ENCODE measurements around the gene PPHLN1. TPM values are rescaled to one million over a fixed set of nuclear protein-coding genes. Genes with fewer than 3 reads are reported as not detected.
"Not testable (repeated sequence)": the region's sequence is repeated elsewhere in the genome, so short reads cannot be mapped to it uniquely, and the experiment has no call there.

The PPHLN1 gene
- polyA plus RNA-seq, 3 donors, result 62.3 to 75.1 (median 73.9) TPM

- no peak for DNase-seq (ENCODE audit: low read depth in 3 of 3, low spot score in 2 of 3)
Measured at GRCh38 chr12:42364692-42365091, 38.7 kb downstream of the PPHLN1 start.

GRCh38 chr12:42365486-42365885 lies 39.5 kb downstream of the PPHLN1 start:
- no peak for DNase-seq (ENCODE audit: low read depth in 3 of 3, low spot score in 2 of 3)

- no peak for DNase-seq (ENCODE audit: low read depth in 3 of 3, low spot score in 2 of 3)
Measured at GRCh38 chr12:42370013-42370412, 44.0 kb downstream of the PPHLN1 start.

- peak in 1 of 3 donors; percentile 8 for DNase-seq (ENCODE audit: low read depth in 3 of 3, low spot score in 2 of 3)
Measured at GRCh38 chr12:42372154-42372791, 46.3 kb downstream of the PPHLN1 start.

GRCh38 chr12:42373669-42374068 lies 47.7 kb downstream of the PPHLN1 start:
- DNase-seq (ENCODE audit: low read depth in 3 of 3, low spot score in 2 of 3), result no peak

GRCh38 chr12:42380733-42381132 lies 54.8 kb downstream of the PPHLN1 start:
- no peak for DNase-seq (ENCODE audit: low read depth in 3 of 3, low spot score in 2 of 3)

- no peak for DNase-seq (ENCODE audit: low read depth in 3 of 3, low spot score in 2 of 3)
Measured at GRCh38 chr12:42382013-42382696, 56.2 kb downstream of the PPHLN1 start.

GRCh38 chr12:42385326-42385841 lies 59.4 kb downstream of the PPHLN1 start:
- DNase-seq (ENCODE audit: low read depth in 3 of 3, low spot score in 2 of 3), result no peak

GRCh38 chr12:42386308-42386707 lies 60.3 kb downstream of the PPHLN1 start:
- DNase-seq (ENCODE audit: low read depth in 3 of 3, low spot score in 2 of 3), result no peak

GRCh38 chr12:42388086-42388485 lies 62.1 kb downstream of the PPHLN1 start:
- not testable (repeated sequence) for DNase-seq (ENCODE audit: low read depth in 3 of 3, low spot score in 2 of 3)

GRCh38 chr12:42394429-42394828 lies 68.5 kb downstream of the PPHLN1 start:
- DNase-seq (ENCODE audit: low read depth in 3 of 3, low spot score in 2 of 3), result no peak

- no peak for DNase-seq (ENCODE audit: low read depth in 3 of 3, low spot score in 2 of 3)
Measured at GRCh38 chr12:42396473-42397259, 70.7 kb downstream of the PPHLN1 start.

GRCh38 chr12:42402821-42403411 lies 76.9 kb downstream of the PPHLN1 start:
- DNase-seq (ENCODE audit: low read depth in 3 of 3, low spot score in 2 of 3), result no peak

- DNase-seq (ENCODE audit: low read depth in 3 of 3, low spot score in 2 of 3), result no peak
Measured at GRCh38 chr12:42407306-42407705, 81.3 kb downstream of the PPHLN1 start.

GRCh38 chr12:42409471-42409870 lies 83.5 kb downstream of the PPHLN1 start:
- DNase-seq (ENCODE audit: low read depth in 3 of 3, low spot score in 2 of 3), result no peak

GRCh38 chr12:42410340-42410739 lies 84.4 kb downstream of the PPHLN1 start:
- DNase-seq (ENCODE audit: low read depth in 3 of 3, low spot score in 2 of 3), result no peak

GRCh38 chr12:42420395-42420794 lies 94.4 kb downstream of the PPHLN1 start:
- no peak for DNase-seq (ENCODE audit: low read depth in 3 of 3, low spot score in 2 of 3)

- peak in 1 of 3 donors; percentile 49 for DNase-seq (ENCODE audit: low read depth in 3 of 3, low spot score in 2 of 3)
Measured at GRCh38 chr12:42421844-42422779, 96.1 kb downstream of the PPHLN1 start.

- no peak for DNase-seq (ENCODE audit: low read depth in 3 of 3, low spot score in 2 of 3)
Measured at GRCh38 chr12:42422785-42423184, 96.8 kb downstream of the PPHLN1 start.

GRCh38 chr12:42426746-42427145 lies 100.8 kb downstream of the PPHLN1 start:
- DNase-seq (ENCODE audit: low read depth in 3 of 3, low spot score in 2 of 3), result no peak
